ENCODE measurements around the gene HIRA. TPM values are rescaled to one million over a fixed set of nuclear protein-coding genes. Genes with fewer than 3 reads are reported as not detected.

Gene HIRA
- total RNA-seq, 1 experiment from 2014 or later: 51.0 TPM

GRCh38 chr22:19480789-19481188 lies 49.3 kb upstream of the HIRA start:
- peaks cover 23% of the 10 kb centered on the region for H3K4me1 Mint-ChIP-seq
- peak overlapping the region; percentile 99; the same call in 1 of the 2 replicates for H3K27ac Mint-ChIP-seq
- ChIA-PET CTCF (interaction anchor here (0.7 to 2.9 kb wide), 3 partner anchors 149 to 215 kb away, joined by 3 to 18 read pairs (median 3); no protein-coding TSS in a partner anchor), POLR2A (no interaction called here)
- DNase-seq (ENCODE audit: low spot score) (no peak), ATAC-seq (no peak)
- TF ChIP-seq USF1 (CRISPR knock-in tag; IDR thresholded peaks at IDR 0.05): no peak
- TF ChIP-seq SOX15 (CRISPR knock-in tag; IDR thresholded peaks at IDR 0.05): no peak
- no peak for TF ChIP-seq RORB (CRISPR knock-in tag; IDR thresholded peaks at IDR 0.05)
- TF ChIP-seq ZNF423 (CRISPR knock-in tag; IDR thresholded peaks at IDR 0.05): no peak
- no peak for TF ChIP-seq TEAD1 (CRISPR knock-in tag; IDR thresholded peaks at IDR 0.05)
- TF ChIP-seq NFYB (CRISPR knock-in tag; conservative IDR thresholded peaks at IDR 0.05; ENCODE audit: low read depth): no peak
- no peak for TF ChIP-seq ZNF532 (CRISPR knock-in tag; IDR thresholded peaks at IDR 0.05; ENCODE audit: borderline replicate concordance)
- TF ChIP-seq ZNF317 (CRISPR knock-in tag; IDR thresholded peaks at IDR 0.05; ENCODE audit: borderline replicate concordance, low read depth): no peak
- TF ChIP-seq GTF2I (CRISPR knock-in tag; conservative IDR thresholded peaks at IDR 0.05): no peak
- no peak for TF ChIP-seq SMAD4 (CRISPR knock-in tag; IDR thresholded peaks at IDR 0.05)
- TF ChIP-seq FOXK1 (CRISPR knock-in tag; IDR thresholded peaks at IDR 0.05): no peak
- TF ChIP-seq ATF3 (CRISPR knock-in tag; conservative IDR thresholded peaks at IDR 0.05): no peak
- no peak for TF ChIP-seq MYBL2 (CRISPR knock-in tag; IDR thresholded peaks at IDR 0.05)
- TF ChIP-seq ZNF512 (CRISPR knock-in tag; IDR thresholded peaks at IDR 0.05; ENCODE audit: borderline replicate concordance): no peak
- TF ChIP-seq GRHL2 (CRISPR knock-in tag; IDR thresholded peaks at IDR 0.05; ENCODE audit: insufficient replicate concordance, severe bottlenecking): no peak
- TF ChIP-seq ARID4B (CRISPR knock-in tag; IDR thresholded peaks at IDR 0.05; ENCODE audit: borderline replicate concordance): no peak
- TF ChIP-seq PRRX2 (CRISPR knock-in tag; IDR thresholded peaks at IDR 0.05): no peak
- TF ChIP-seq ZNF416 (CRISPR knock-in tag; IDR thresholded peaks at IDR 0.05): no peak
- TF ChIP-seq ZNF263 (CRISPR knock-in tag; IDR thresholded peaks at IDR 0.05; ENCODE audit: low read depth): no peak
- no peak for TF ChIP-seq ZNF281 (CRISPR knock-in tag; IDR thresholded peaks at IDR 0.05)
- H3K27me3 Mint-ChIP-seq (ENCODE audit: low read depth): no peaks in the 10 kb centered on the region
- H3K4me3 Mint-ChIP-seq: peak overlapping the region; percentile 96
- no peaks in the 10 kb centered on the region for H3K9me3 Mint-ChIP-seq
- peaks cover 31% of the 10 kb centered on the region for H3K36me3 Mint-ChIP-seq
